A549 (cell line): ENCODE data around the gene MED13L. TPM values are rescaled to one million over a fixed set of nuclear protein-coding genes. Genes with fewer than 3 reads are reported as not detected.
A peak's percentile ranks its signal among the peaks of the same experiment; 100 is the strongest.

Experiments used
- ATAC-seq, 2 experiments: fragments of 200-7000 bp in 1 of 2; fragments of >200 bp in 1 of 2; cut with Nextera tagmentation in 1 of 2; cut with Tn5 transposase in 1 of 2; 3 replicates each; pipeline versions ENCODE4 v1.8.0 to v1.9.1; 2018 to 2020; ENCODE audit warnings: mild to moderate bottlenecking in 1 of 2, moderate library complexity in 1 of 2
- CTCF ChIA-PET: fragments of 300-600 bp; sonication (Branson Sonifier 250); formaldehyde crosslinking; extraction: SDS; loops from one replicate; lab custom pipeline; 2021; ENCODE audit warnings: antibody characterized with exemption, inconsistent platforms; lab: Yijun Ruan, JAX
- POLR2A ChIA-PET: fragments of 350-600 bp; formaldehyde crosslinking; extraction: SDS; loops from one replicate; lab custom pipeline; 2021; ENCODE audit warnings: antibody characterized with exemption, inconsistent platforms; lab: Yijun Ruan, JAX
- DNase-seq, 2 experiments: peaks; one replicate each; pipeline versions ENCODE4 v3.0.0 to v3.0.0-alpha.2; 2011 to 2016; ENCODE audit warnings: low read depth in 1 of 2, low spot score in 1 of 2
- FAIRE-seq: peaks from 2 replicates; lab custom pipeline; 2011; peaks lifted over from hg19 to GRCh38; lab: Jason Lieb, UNC
- H3K27ac ChIP-seq, 2 experiments: fragments of >200 bp; sonication (Bioruptor Twin); formaldehyde crosslinking; 3 replicates each; pipeline ENCODE4 v1.5.1; 2016 to 2017
- H3K4me1 ChIP-seq: fragments of >200 bp; sonication (Bioruptor Twin); formaldehyde crosslinking; 3 replicates; pipeline ENCODE4 v1.6.1; 2016
- H3K4me2 ChIP-seq: fragments of >200 bp; sonication (Bioruptor Twin); formaldehyde crosslinking; 3 replicates; pipeline ENCODE4 v1.6.1; 2016
- H3K4me3 ChIP-seq: fragments of >200 bp; sonication (Bioruptor Twin); formaldehyde crosslinking; 3 replicates; pipeline ENCODE4 v1.5.1; 2016
- H3K9me3 ChIP-seq: fragments of >200 bp; sonication (Bioruptor Twin); formaldehyde crosslinking; 3 replicates; pipeline ENCODE4 v1.6.1; 2016
- CBX8 ChIP-seq: fragments of 200-600 bp; sonication (generic); IDR thresholded peaks from 2 replicates; pipeline ENCODE4 v1.6.1; 2016
- CHD4 ChIP-seq: fragments of 200-600 bp; sonication (generic); IDR thresholded peaks from 2 replicates; pipeline ENCODE4 v1.6.1; 2016; ENCODE audit warnings: antibody characterized with exemption, mild to moderate bottlenecking, borderline replicate concordance
- HEYL ChIP-seq: fragments of 250-450 bp; sonication (Bioruptor Pico); IDR thresholded peaks from 2 replicates; pipeline ENCODE4 v1.8.0; 2021; ENCODE audit warnings: mild to moderate bottlenecking, moderate library complexity
- HOXB13 ChIP-seq: fragments of 250-450 bp; sonication (Bioruptor Pico); IDR thresholded peaks from 2 replicates; pipeline ENCODE4 v1.5.0; 2020; ENCODE audit warnings: low read depth, mild to moderate bottlenecking, moderate library complexity
- HOXB5 ChIP-seq: fragments of 250-450 bp; sonication (Bioruptor Pico); IDR thresholded peaks from 2 replicates; pipeline ENCODE4 v1.5.0; 2020; ENCODE audit warnings: mild to moderate bottlenecking, moderate library complexity
- JUN ChIP-seq, 2 experiments: fragments of >200 bp; sonication (Bioruptor Twin); formaldehyde crosslinking; IDR thresholded peaks; 2 replicates in 1 of 2; 3 replicates in 1 of 2; pipeline ENCODE4 v1.6.1; 2016 to 2017
- JUNB ChIP-seq: fragments of >200 bp; sonication (Bioruptor Twin); formaldehyde crosslinking; IDR thresholded peaks from 2 replicates; pipeline ENCODE4 v1.6.1; 2016
- MAFK ChIP-seq: fragments of 450-650 bp; IDR thresholded peaks from 2 replicates; pipeline ENCODE4 v1.6.1; 2014; ENCODE audit not compliant: partially characterized antibody
- NR3C1 ChIP-seq: fragments of >200 bp; sonication (Bioruptor Twin); formaldehyde crosslinking; IDR thresholded peaks from 3 replicates; pipeline ENCODE4 v1.6.1; 2017
- POLR2AphosphoS2 ChIP-seq: conservative IDR thresholded peaks from 2 replicates; pipeline ENCODE4 v1.6.1; 2012; ENCODE audit warnings: low read length, improper control_type of control experiment, inconsistent platforms
- RFX5 ChIP-seq: fragments of 450-650 bp; IDR thresholded peaks from 2 replicates; pipeline ENCODE4 v1.7.1; 2014; ENCODE audit warnings: antibody characterized with exemption, mild to moderate bottlenecking, moderate library complexity
- RNF2 ChIP-seq: fragments of 200-600 bp; sonication (generic); IDR thresholded peaks from 2 replicates; pipeline ENCODE4 v1.6.1; 2016; ENCODE audit warnings: low read depth, mild to moderate bottlenecking, antibody characterized with exemption, moderate library complexity, borderline replicate concordance
- TFCP2L1 ChIP-seq: fragments of 250-450 bp; sonication (Bioruptor Pico); IDR thresholded peaks from 2 replicates; pipeline ENCODE4 v1.5.0; 2021; ENCODE audit warnings: mild to moderate bottlenecking
- ZFP36 ChIP-seq: fragments of 450-650 bp; IDR thresholded peaks from 2 replicates; pipeline ENCODE4 v1.6.1; 2014; ENCODE audit warnings: borderline replicate concordance; ENCODE audit not compliant: partially characterized antibody
- WGBS: methylation state at CpG from one replicate; pipeline ENCODE4 v1.1.6; 2017; ENCODE audit errors: missing lambda C conversion rate; 5-methylcytosine and 5-hydroxymethylcytosine counted together
- polyA plus RNA-seq, 4 experiments: library from polyadenylated mRNA; depleted of rRNA in 3 of 4; stranded (reverse); fragments of >200 nt; fragmentation: RNase III in 1 of 4; extraction: RNeasy Plus Mini Kit Qiagen cat#74134 plus additional on column Dnase treatment in 1 of 4; gene quantifications; 2 replicates in 3 of 4; 3 replicates in 1 of 4; pipeline ENCODE4 v1.2.3, GENCODE V29; 2011 to 2017
- TF ChIP-seq, protein P1 (sequence below): fragments of 150-350 bp; IDR thresholded peaks from 2 replicates; pipeline ENCODE4 v1.6.1; 2014; ENCODE audit warnings: low read depth, mild to moderate bottlenecking, low read length
- TF ChIP-seq, protein P2 (sequence below): fragments of 200-600 bp; sonication (generic); IDR thresholded peaks from 2 replicates; pipeline ENCODE4 v1.6.1; 2016; ENCODE audit warnings: antibody characterized with exemption, mild to moderate bottlenecking, moderate library complexity

The MED13L gene
- polyA plus RNA-seq, 2 of the 4 experiments (the other 2 are of a cell fraction): 23.2 to 134 TPM

DNA sequence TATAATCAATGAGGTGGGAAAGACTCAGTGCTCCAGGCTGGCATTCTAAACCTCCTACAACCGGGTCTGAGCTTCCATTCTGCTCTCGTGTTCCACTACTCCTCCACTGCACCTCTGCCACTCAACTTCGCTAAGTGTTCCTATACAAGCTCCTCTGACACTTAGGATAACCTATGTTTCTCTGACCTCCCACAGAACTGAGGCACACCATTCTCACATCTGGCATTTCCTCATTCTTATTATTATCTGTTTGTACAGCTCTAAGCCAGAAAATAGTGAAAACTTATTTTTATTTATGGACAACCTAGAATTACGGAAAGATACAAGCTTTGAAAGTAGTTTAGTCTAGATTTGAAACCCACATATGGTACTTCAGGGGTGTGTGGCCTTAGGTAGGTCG is 127.0 kb downstream of the MED13L start:
- WGBS: 79% methylated on average over 5 of the region's 5 CpGs
- no peak overlapping the region for H3K4me3 ChIP-seq
- TF ChIP-seq RFX5: no peak
- H3K27ac ChIP-seq: no peak overlapping the region
- peaks cover 54% of the 10 kb centered on the region for H3K4me1 ChIP-seq
- ChIA-PET CTCF (interaction anchor here (1.0 to 1.6 kb wide), 5 partner anchors 9 to 128 kb away, joined by 3 to 5 read pairs (median 4); no protein-coding TSS in a partner anchor), POLR2A (no interaction called here)
- no peak for DNase-seq
- FAIRE-seq: no peak
- 0 out of 6 replicates have a peak, but pooled peaks of 1 of the 2 experiments have one; percentile 16 for ATAC-seq
- no peaks in the 10 kb centered on the region for H3K9me3 ChIP-seq
- no peak overlapping the region for H3K4me2 ChIP-seq

DNA sequence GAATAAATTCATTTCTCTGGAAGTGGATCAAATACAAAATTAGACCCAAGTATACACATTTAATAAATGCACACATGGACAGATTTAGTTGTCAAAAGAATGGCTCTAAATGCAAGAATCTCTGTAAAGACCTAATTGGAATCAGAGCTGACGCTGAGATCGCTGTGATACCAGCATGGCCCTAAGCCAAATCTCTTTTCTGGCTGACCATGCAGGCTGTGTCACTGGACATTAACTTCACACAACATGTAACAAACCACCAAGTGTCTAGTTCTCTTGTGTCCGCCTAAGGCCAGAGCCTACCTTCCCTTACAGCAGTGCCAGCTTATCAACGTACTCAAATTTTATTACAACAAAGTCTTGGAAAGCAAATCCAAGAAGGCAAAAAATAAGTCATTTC is 127.5 kb downstream of the MED13L start:
- H3K4me2 ChIP-seq: no peak overlapping the region; the same call in 2 of the 3 replicates
- ATAC-seq (peak in 1 of 2 experiments; percentile 17; a peak in 2 of 6 replicates), FAIRE-seq (no peak), DNase-seq (no peak)
- peaks cover 57% of the 10 kb centered on the region for H3K4me1 ChIP-seq
- 93% methylated on average over 4 of the region's 4 CpGs for WGBS
- TF ChIP-seq HOXB5 (CRISPR knock-in tag) (no peak), HOXB13 (CRISPR knock-in tag) (no peak)
- no peak overlapping the region for H3K4me3 ChIP-seq
- no peak overlapping the region for H3K27ac ChIP-seq
- ChIA-PET POLR2A (no interaction called here), CTCF (interaction anchor here (1.0 to 1.6 kb wide), 5 partner anchors 9 to 128 kb away, joined by 3 to 5 read pairs (median 4); no protein-coding TSS in a partner anchor)
- H3K9me3 ChIP-seq: no peaks in the 10 kb centered on the region

DNA sequence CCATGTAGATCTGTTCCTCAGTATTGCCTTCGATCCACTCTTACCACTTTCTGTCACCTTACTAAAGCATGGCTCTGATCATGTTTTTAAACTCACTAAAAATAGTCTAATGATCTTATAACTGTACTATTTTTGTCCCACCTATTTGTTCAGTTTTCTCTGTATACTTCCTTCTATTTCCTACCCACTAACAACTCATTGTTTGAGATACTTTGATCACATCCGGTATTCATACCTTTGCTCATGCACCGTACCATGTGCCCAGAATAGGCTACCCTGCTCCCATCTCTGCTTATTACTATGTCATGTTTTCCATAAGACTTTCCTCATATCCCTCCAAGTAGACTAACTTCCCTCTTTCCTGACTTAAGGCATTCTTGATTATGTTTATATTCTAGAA is 128.6 kb downstream of the MED13L start:
- FAIRE-seq: peak; percentile 39
- peaks cover 63% of the 10 kb centered on the region for H3K4me1 ChIP-seq
- TF ChIP-seq, protein P1, sequence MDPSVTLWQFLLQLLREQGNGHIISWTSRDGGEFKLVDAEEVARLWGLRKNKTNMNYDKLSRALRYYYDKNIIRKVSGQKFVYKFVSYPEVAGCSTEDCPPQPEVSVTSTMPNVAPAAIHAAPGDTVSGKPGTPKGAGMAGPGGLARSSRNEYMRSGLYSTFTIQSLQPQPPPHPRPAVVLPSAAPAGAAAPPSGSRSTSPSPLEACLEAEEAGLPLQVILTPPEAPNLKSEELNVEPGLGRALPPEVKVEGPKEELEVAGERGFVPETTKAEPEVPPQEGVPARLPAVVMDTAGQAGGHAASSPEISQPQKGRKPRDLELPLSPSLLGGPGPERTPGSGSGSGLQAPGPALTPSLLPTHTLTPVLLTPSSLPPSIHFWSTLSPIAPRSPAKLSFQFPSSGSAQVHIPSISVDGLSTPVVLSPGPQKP: no peak
- TF ChIP-seq HEYL (CRISPR knock-in tag): no peak
- no peak for TF ChIP-seq TFCP2L1 (CRISPR knock-in tag)
- no peak for TF ChIP-seq ZFP36
- TF ChIP-seq CBX8: no peak
- TF ChIP-seq POLR2AphosphoS2: no peak
- no peak for TF ChIP-seq JUNB
- TF ChIP-seq MAFK: no peak
- TF ChIP-seq CHD4: no peak
- TF ChIP-seq, protein P2, sequence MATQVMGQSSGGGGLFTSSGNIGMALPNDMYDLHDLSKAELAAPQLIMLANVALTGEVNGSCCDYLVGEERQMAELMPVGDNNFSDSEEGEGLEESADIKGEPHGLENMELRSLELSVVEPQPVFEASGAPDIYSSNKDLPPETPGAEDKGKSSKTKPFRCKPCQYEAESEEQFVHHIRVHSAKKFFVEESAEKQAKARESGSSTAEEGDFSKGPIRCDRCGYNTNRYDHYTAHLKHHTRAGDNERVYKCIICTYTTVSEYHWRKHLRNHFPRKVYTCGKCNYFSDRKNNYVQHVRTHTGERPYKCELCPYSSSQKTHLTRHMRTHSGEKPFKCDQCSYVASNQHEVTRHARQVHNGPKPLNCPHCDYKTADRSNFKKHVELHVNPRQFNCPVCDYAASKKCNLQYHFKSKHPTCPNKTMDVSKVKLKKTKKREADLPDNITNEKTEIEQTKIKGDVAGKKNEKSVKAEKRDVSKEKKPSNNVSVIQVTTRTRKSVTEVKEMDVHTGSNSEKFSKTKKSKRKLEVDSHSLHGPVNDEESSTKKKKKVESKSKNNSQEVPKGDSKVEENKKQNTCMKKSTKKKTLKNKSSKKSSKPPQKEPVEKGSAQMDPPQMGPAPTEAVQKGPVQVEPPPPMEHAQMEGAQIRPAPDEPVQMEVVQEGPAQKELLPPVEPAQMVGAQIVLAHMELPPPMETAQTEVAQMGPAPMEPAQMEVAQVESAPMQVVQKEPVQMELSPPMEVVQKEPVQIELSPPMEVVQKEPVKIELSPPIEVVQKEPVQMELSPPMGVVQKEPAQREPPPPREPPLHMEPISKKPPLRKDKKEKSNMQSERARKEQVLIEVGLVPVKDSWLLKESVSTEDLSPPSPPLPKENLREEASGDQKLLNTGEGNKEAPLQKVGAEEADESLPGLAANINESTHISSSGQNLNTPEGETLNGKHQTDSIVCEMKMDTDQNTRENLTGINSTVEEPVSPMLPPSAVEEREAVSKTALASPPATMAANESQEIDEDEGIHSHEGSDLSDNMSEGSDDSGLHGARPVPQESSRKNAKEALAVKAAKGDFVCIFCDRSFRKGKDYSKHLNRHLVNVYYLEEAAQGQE: no peak
- no peak for TF ChIP-seq NR3C1
- no peak for TF ChIP-seq RNF2
- no peak for TF ChIP-seq JUN (IDR thresholded peaks at IDR 0.05)
- TF ChIP-seq, all 56 proteins: peak for 0
- Histone ChIP-seq H3K27ac (no peak overlapping the region), H3K9me3 (no peaks in the 10 kb centered on the region), H3K4me3 (no peak overlapping the region), H3K4me2 (0 out of 3 replicates have a peak overlapping the region, but pooled peaks have one; percentile 17)
- WGBS: 50% methylated on average over 3 of the region's 3 CpGs
- peak in 1 of 2 experiments; percentile 40 for DNase-seq
- CTCF ChIA-PET: no interaction called here
- peak in 1 of 2 experiments; percentile 56; a peak in 3 of 6 replicates for ATAC-seq
- POLR2A ChIA-PET: interaction anchor here (1.1 kb wide), 1 partner anchor 14 kb away, joined by 3 read pairs; no protein-coding TSS in a partner anchor
